Endothelial cell of umbilical vein (primary cell): ENCODE results near the gene NFATC2. TPM values are rescaled to one million over a fixed set of nuclear protein-coding genes. Genes with fewer than 3 reads are reported as not detected.

Source experiments
- BruUV-seq: library from RNA; stranded (reverse); fragments of 400-500 nt; replicated peaks from 2 replicates; lab custom pipeline; 2021; lab: Mats Ljungman, UMichigan
- CTCF ChIA-PET: fragments of 300-600, 350-600 bp; sonication (Branson Sonifier 250); formaldehyde crosslinking; loops from one replicate; lab custom pipeline; 2021; ENCODE audit warnings: antibody characterized with exemption, inconsistent platforms; lab: Charles Lee
- POLR2A ChIA-PET: fragments of 300-600, 350-600 bp; sonication (Branson Sonifier 250); formaldehyde crosslinking; loops from one replicate; lab custom pipeline; 2021; ENCODE audit warnings: antibody characterized with exemption, inconsistent platforms; lab: Charles Lee
- DNase-seq: peaks from one replicate; pipeline ENCODE4 v3.0.0-alpha.2; 2011; ENCODE audit warnings: low read depth, low spot score
- FAIRE-seq: peaks from 2 replicates; lab custom pipeline; 2011; peaks lifted over from hg19 to GRCh38; lab: Jason Lieb, UNC
- H2AFZ ChIP-seq: 2 replicates; pipeline ENCODE4 v1.6.0; 2012; ENCODE audit warnings: low read depth, low read length, control low read depth, inconsistent platforms
- H3K27ac ChIP-seq: 2 replicates; pipeline ENCODE4 v1.5.1; 2011; ENCODE audit warnings: low read depth, mild to moderate bottlenecking, control low read depth, low read length, moderate library complexity; ENCODE audit not compliant: insufficient read depth
- H3K27me3 ChIP-seq, 2 experiments: 2 replicates each; pipeline versions ENCODE4 v1.6.0 to v1.6.1; 2011; ENCODE audit warnings: low read length in 2 of 2, mixed read lengths in 1 of 2; ENCODE audit not compliant: control insufficient read depth in 2 of 2, insufficient read depth in 2 of 2
- H3K36me3 ChIP-seq, 2 experiments: 2 replicates in 1 of 2; 3 replicates in 1 of 2; pipeline ENCODE4 v1.5.1; 2011; ENCODE audit warnings: low read length in 2 of 2, mild to moderate bottlenecking in 1 of 2, moderate library complexity in 1 of 2; ENCODE audit not compliant: control insufficient read depth in 2 of 2, insufficient read depth in 2 of 2; ENCODE audit errors: extremely low read depth in 1 of 2
- H3K4me1 ChIP-seq: 3 replicates; pipeline ENCODE4 v1.5.1; 2011; ENCODE audit warnings: mild to moderate bottlenecking, low read length; ENCODE audit not compliant: control insufficient read depth, insufficient read depth; ENCODE audit errors: extremely low read depth
- H3K4me2 ChIP-seq: 2 replicates; pipeline ENCODE4 v1.6.1; 2011; ENCODE audit warnings: low read length, control low read depth, mixed read lengths; ENCODE audit not compliant: insufficient read depth
- H3K4me3 ChIP-seq, 3 experiments: fragments of 200-600 bp in 1 of 3; sonication (generic), shearing (Covaris generic) in 1 of 3; replicated peaks in 1 of 3; 2 replicates each; pipeline ENCODE4 v1.5.1; 2011 to 2016; ENCODE audit warnings: control low read depth in 3 of 3, low read length in 3 of 3, mild to moderate bottlenecking in 2 of 3, inconsistent platforms in 1 of 3, low read depth in 1 of 3, moderate library complexity in 1 of 3; ENCODE audit not compliant: insufficient read depth in 1 of 3
- H3K79me2 ChIP-seq: 2 replicates; pipeline ENCODE4 v1.6.0; 2012; ENCODE audit warnings: low read length, inconsistent platforms; ENCODE audit not compliant: control insufficient read depth, insufficient read depth
- H3K9ac ChIP-seq: replicated peaks from 2 replicates; pipeline ENCODE3; 2011; ENCODE audit warnings: low read length, control low read depth; ENCODE audit not compliant: insufficient read depth; ENCODE audit errors: extremely low read depth
- H3K9me1 ChIP-seq: replicated peaks from 3 replicates; pipeline ENCODE4 v1.6.0; 2011; ENCODE audit warnings: mild to moderate bottlenecking, low read length; ENCODE audit not compliant: control insufficient read depth, insufficient read depth; ENCODE audit errors: extremely low read depth
- H3K9me3 ChIP-seq: replicated peaks from 2 replicates; pipeline ENCODE4 v1.5.1; 2012; ENCODE audit warnings: low read length, inconsistent platforms; ENCODE audit not compliant: control insufficient read depth, insufficient read depth
- H4K20me1 ChIP-seq: replicated peaks from 2 replicates; pipeline ENCODE3; 2011; ENCODE audit warnings: mild to moderate bottlenecking, low read length; ENCODE audit not compliant: control insufficient read depth, insufficient read depth; ENCODE audit errors: extremely low read depth
- CTCF ChIP-seq, 2 donors: IDR thresholded peaks; 1 replicate in 1 of 2; 2 replicates in 1 of 2; pipeline ENCODE4 v1.5.1; 2011; ENCODE audit warnings: low read length in 2 of 2, mild to moderate bottlenecking in 2 of 2, moderate library complexity in 2 of 2, control low read depth in 1 of 2, inconsistent platforms in 1 of 2, low read depth in 1 of 2; ENCODE audit not compliant: insufficient read depth in 1 of 2; ENCODE audit errors: extremely low read depth in 1 of 2
- EZH2 ChIP-seq: IDR thresholded peaks from 2 replicates; pipeline ENCODE4 v1.6.1; 2012; ENCODE audit warnings: borderline replicate concordance, low read depth, mild to moderate bottlenecking, moderate library complexity, low read length, inconsistent platforms; ENCODE audit not compliant: severe bottlenecking
- FOS ChIP-seq: IDR thresholded peaks from 2 replicates; pipeline ENCODE4 v1.6.1; 2011; ENCODE audit warnings: mild to moderate bottlenecking, low read length, moderate library complexity, borderline replicate concordance; ENCODE audit not compliant: insufficient read depth
- GATA2 ChIP-seq: IDR thresholded peaks from 2 replicates; pipeline ENCODE4 v1.7.0; 2011; ENCODE audit warnings: low read depth, mild to moderate bottlenecking, moderate library complexity, mixed read lengths, low read length; ENCODE audit not compliant: insufficient read length, insufficient read depth
- JUN ChIP-seq: IDR thresholded peaks from 2 replicates; pipeline ENCODE4 v1.6.1; 2011; ENCODE audit warnings: borderline replicate concordance, low read depth; ENCODE audit not compliant: insufficient read length, insufficient read depth
- POLR2A ChIP-seq: IDR thresholded peaks from 2 replicates; pipeline ENCODE4 v1.6.1; 2012; ENCODE audit warnings: low read depth, mild to moderate bottlenecking, control low read depth, low read length
- dilution Hi-C: fragments of 300-500 bp; cut with MboI; formaldehyde crosslinking; loops from one replicate; pipeline ENCODE4 v1.15.0; 2019; ENCODE audit warnings: low sequenced_read_pairs; ENCODE audit not compliant: extremely low pct_ligation_motif_present
- intact Hi-C: fragments of 100-400 bp; cut with micrococcal nuclease; formaldehyde crosslinking; loops from one replicate; pipeline ENCODE4 v1.10.0; 2022
- polyA plus RNA-seq, 4 experiments: library from polyadenylated mRNA; depleted of rRNA in 3 of 4; stranded (reverse) in 3 of 4; unstranded in 1 of 4; fragments of >200 nt; gene quantifications; 2 replicates each; pipeline versions ENCODE4 v1.2.1 to v1.2.3, GENCODE V29; 2011 to 2012; ENCODE audit warnings: missing spikeins in 1 of 4
- total RNA-seq: library from RNA; stranded (reverse); gene quantifications from 2 replicates; pipeline ENCODE4 v1.2.3, GENCODE V29; 2021

Gene NFATC2
- total and polyA plus RNA-seq, 2 donors (not counting 3 experiments of a cell fraction or from before 2014, with no cell fraction given), result 3.1 to 13.0 TPM

GRCh38 chr20:51549474-51549873 lies 7.0 kb upstream of the NFATC2 start:
- Histone ChIP-seq H3K9ac (no peak overlapping the region), H3K27me3 (peaks cover 0 to 5% of the 10 kb centered on the region in 2 experiments), H3K4me3 (no peak overlapping the region), H3K36me3 (no peaks in the 10 kb centered on the region), H3K4me2 (no peak overlapping the region), H3K4me1 (peaks cover 7% of the 10 kb centered on the region), H3K9me1 (no peaks in the 10 kb centered on the region), H3K79me2 (no peaks in the 10 kb centered on the region), H2AFZ (no peak overlapping the region), H3K27ac (no peak overlapping the region), H4K20me1 (no peaks in the 10 kb centered on the region), H3K9me3 (no peaks in the 10 kb centered on the region)
- CTCF ChIA-PET, result interaction anchor here (1.5 to 2.9 kb wide), 2 partner anchors 46 to 48 kb away, joined by 4 to 13 read pairs; no protein-coding TSS in a partner anchor
- FAIRE-seq, result no peak
- intact Hi-C loops (no loop called here), dilution Hi-C loops (no loop called here)
- TF ChIP-seq POLR2A (no peak), FOS (no peak), JUN (no peak)
- BruUV-seq, result no TSS peak
- POLR2A ChIA-PET, result no interaction called here
- DNase-seq, result no peak

DNA sequence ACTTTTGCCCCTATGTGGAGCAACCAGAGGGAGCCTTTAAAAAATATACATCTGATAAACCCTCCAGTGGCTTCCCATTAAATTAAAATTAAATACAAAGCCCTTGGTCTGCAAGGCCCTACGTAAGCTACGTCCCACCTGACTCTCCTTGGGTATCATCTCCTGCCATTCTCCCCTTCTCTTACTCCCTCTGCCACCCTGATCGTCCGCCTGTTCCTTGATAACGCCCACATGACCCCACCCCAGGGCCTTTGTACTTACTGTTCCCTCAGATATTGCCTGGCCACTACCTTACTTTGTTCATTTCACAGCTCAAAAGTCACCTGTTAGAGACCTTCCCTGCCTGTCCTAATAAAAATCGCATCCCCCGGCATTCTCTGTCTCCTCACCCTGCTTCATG lies 5.4 kb upstream of the NFATC2 start:
- ChIA-PET POLR2A (no interaction called here), CTCF (interaction anchor here (1.5 to 2.9 kb wide), 2 partner anchors 47 to 50 kb away, joined by 4 to 13 read pairs; no protein-coding TSS in a partner anchor)
- Histone ChIP-seq H4K20me1 (no peaks in the 10 kb centered on the region), H3K79me2 (no peaks in the 10 kb centered on the region), H3K9me1 (no peaks in the 10 kb centered on the region), H2AFZ (no peak overlapping the region), H3K4me1 (peaks cover 3% of the 10 kb centered on the region), H3K27me3 (peaks cover 0 to 5% of the 10 kb centered on the region in 2 experiments), H3K9ac (no peak overlapping the region), H3K27ac (no peak overlapping the region), H3K36me3 (no peaks in the 10 kb centered on the region), H3K9me3 (no peaks in the 10 kb centered on the region), H3K4me3 (no peak overlapping the region), H3K4me2 (no peak overlapping the region)
- no peak for FAIRE-seq
- BruUV-seq, result no TSS peak
- intact Hi-C loops, result no loop called here
- TF ChIP-seq EZH2 (no peak), JUN (no peak), GATA2 (no peak), CTCF (IDR thresholded peaks at IDR 0.05; ENCODE audit: extremely low read depth in 1 of 2, insufficient read depth in 1 of 2, low read depth in 1 of 2, low read length in 2 of 2) (no peak)
- no peak for DNase-seq
- dilution Hi-C loops, result no loop called here
